K562 (cell line): Measurements from ENCODE around the gene PIK3R1. TPM values are rescaled to one million over a fixed set of nuclear protein-coding genes. Genes with fewer than 3 reads are reported as not detected.

ENCODE experiments used
- ATAC-seq: fragments of 200-7000 bp; cut with Tn5 transposase; 3 replicates; pipeline ENCODE4 v1.9.1; 2020; ENCODE audit warnings: moderate library complexity
- BruUV-seq: library from RNA; stranded (reverse); fragments of 400-500 nt; replicated peaks from 2 replicates; lab custom pipeline; 2021; lab: Mats Ljungman, UMichigan
- CTCF ChIA-PET: fragments of 300-600 bp; formaldehyde crosslinking; extraction: SDS; loops from one replicate; lab custom pipeline; 2021; ENCODE audit warnings: low intra/inter-chr PET ratio; lab: Yijun Ruan, JAX
- POLR2A ChIA-PET: fragments of 300-600, 350-650 bp; sonication (Branson Sonifier 250); formaldehyde crosslinking; extraction: SDS; loops from one replicate; lab custom pipeline; 2021; ENCODE audit warnings: antibody characterized with exemption, inconsistent platforms; lab: Yijun Ruan, JAX
- DNase-seq, 4 experiments: peaks; one replicate each; pipeline versions ENCODE4 v3.0.0 to v3.0.0-alpha.2; 2011 to 2018; ENCODE audit warnings: low spot score in 3 of 4, mixed read lengths in 3 of 4; ENCODE audit errors: extremely low read depth in 1 of 4
- FAIRE-seq: peaks from 2 replicates; lab custom pipeline; 2011; peaks lifted over from hg19 to GRCh38; lab: Jason Lieb, UNC
- H2AFZ ChIP-seq: 2 replicates; pipeline ENCODE4 v1.6.0; 2011; ENCODE audit warnings: low read depth, low read length, control low read depth, inconsistent platforms
- H3K27ac ChIP-seq: fragments of 200-600 bp; 3 replicates; pipeline ENCODE4 v1.8.0; 2011; ENCODE audit warnings: low read depth, mild to moderate bottlenecking, control low read depth, inconsistent platforms, low read length, moderate library complexity, mixed read lengths; ENCODE audit errors: extremely low read depth
- H3K27me3 ChIP-seq, 2 experiments: fragments of 300-600 bp in 1 of 2; 2 replicates in 1 of 2; 3 replicates in 1 of 2; pipeline versions ENCODE4 v1.6.0 to v1.8.0; 2011; ENCODE audit warnings: inconsistent platforms in 2 of 2, low read length in 2 of 2, mild to moderate bottlenecking in 1 of 2, mixed read lengths in 1 of 2, moderate library complexity in 1 of 2; ENCODE audit not compliant: control insufficient read depth in 2 of 2, insufficient read depth in 2 of 2
- H3K36me3 ChIP-seq: fragments of 300-600 bp; 3 replicates; pipeline ENCODE4 v1.8.0; 2011; ENCODE audit warnings: mild to moderate bottlenecking, low read length, inconsistent platforms; ENCODE audit not compliant: control insufficient read depth, insufficient read depth
- H3K4me1 ChIP-seq, 2 experiments: fragments of 200-600 bp in 1 of 2; replicated peaks in 1 of 2; 2 replicates in 1 of 2; 3 replicates in 1 of 2; pipeline versions ENCODE4 v1.5.1 to v1.8.0; 2011; ENCODE audit warnings: inconsistent platforms in 2 of 2, low read length in 2 of 2, mild to moderate bottlenecking in 1 of 2, mixed read lengths in 1 of 2, moderate library complexity in 1 of 2; ENCODE audit not compliant: control insufficient read depth in 2 of 2, insufficient read depth in 2 of 2
- H3K4me2 ChIP-seq: 2 replicates; pipeline ENCODE4 v1.6.1; 2011; ENCODE audit warnings: low read length, control low read depth, inconsistent platforms, mixed read lengths; ENCODE audit not compliant: insufficient read depth
- H3K4me3 ChIP-seq: fragments of 200-600 bp; sonication (generic), shearing (Covaris generic); 2 replicates; pipeline ENCODE4 v1.5.1; 2016; ENCODE audit warnings: control low read depth, inconsistent platforms
- H3K79me2 ChIP-seq: fragments of 200-600 bp; 3 replicates; pipeline ENCODE4 v1.8.0; 2011; ENCODE audit warnings: low read length, inconsistent platforms; ENCODE audit not compliant: control insufficient read depth, insufficient read depth
- H3K9ac ChIP-seq, 2 experiments: 2 replicates each; pipeline versions ENCODE4 v1.6.0 to v1.6.1; 2011; ENCODE audit warnings: low read depth in 2 of 2, low read length in 2 of 2, control low read depth in 1 of 2, inconsistent platforms in 1 of 2, mild to moderate bottlenecking in 1 of 2, mixed read lengths in 1 of 2; ENCODE audit not compliant: insufficient read depth in 1 of 2
- H3K9me1 ChIP-seq: one replicate; pipeline ENCODE4 v1.6.0; 2011; ENCODE audit warnings: inconsistent platforms, mild to moderate bottlenecking, low read length, moderate library complexity; ENCODE audit not compliant: control insufficient read depth, insufficient read depth
- H3K9me3 ChIP-seq: replicated peaks from 2 replicates; pipeline ENCODE4 v1.5.1; 2011; ENCODE audit warnings: low read depth, low read length, inconsistent platforms; ENCODE audit not compliant: control insufficient read depth, insufficient read depth
- H4K20me1 ChIP-seq: replicated peaks from 2 replicates; pipeline ENCODE4 v1.6.1; 2011; ENCODE audit warnings: low read length, inconsistent platforms, mixed read lengths; ENCODE audit not compliant: control insufficient read depth, insufficient read depth
- DDX20 ChIP-seq: fragments of 450-650 bp; IDR thresholded peaks from 2 replicates; pipeline ENCODE4 v1.6.1; 2016; ENCODE audit warnings: missing genetic modification characterization, low read depth, mild to moderate bottlenecking, missing compliant biosample characterization, moderate library complexity
- DPF2 ChIP-seq: fragments of 450-650 bp; IDR thresholded peaks from 2 replicates; pipeline ENCODE4 v1.6.1; 2016
- FOXA1 ChIP-seq: fragments of 450-650 bp; IDR thresholded peaks from 2 replicates; pipeline ENCODE4 v1.6.1; 2016; ENCODE audit warnings: mild to moderate bottlenecking, borderline replicate concordance
- MAFF ChIP-seq: IDR thresholded peaks from 2 replicates; pipeline ENCODE4 v1.6.1; 2012; ENCODE audit warnings: low read length, improper control_type of control experiment
- MCM2 ChIP-seq: fragments of 450-650 bp; IDR thresholded peaks from 2 replicates; pipeline ENCODE4 v1.6.1; 2017; ENCODE audit warnings: low read depth, mild to moderate bottlenecking
- OTX1 ChIP-seq: fragments of 450-650 bp; formaldehyde crosslinking; IDR thresholded peaks from 2 replicates; pipeline ENCODE4 v1.4.0; 2022; ENCODE audit warnings: mild to moderate bottlenecking
- POLR2AphosphoS2 ChIP-seq: IDR thresholded peaks from 2 replicates; pipeline ENCODE4 v1.6.1; 2012; ENCODE audit warnings: low read length, improper control_type of control experiment
- RAD51 ChIP-seq: fragments of 450-650 bp; IDR thresholded peaks from 2 replicates; pipeline ENCODE4 v1.7.1; 2016; ENCODE audit warnings: low read depth, mild to moderate bottlenecking, borderline replicate concordance
- RBBP5 ChIP-seq: fragments of 200-600 bp; sonication (generic); IDR thresholded peaks from 2 replicates; pipeline ENCODE4 v1.6.1; 2012; ENCODE audit warnings: borderline replicate concordance, mild to moderate bottlenecking, low read length, control low read depth, inconsistent platforms; ENCODE audit not compliant: insufficient read depth, poor library complexity, severe bottlenecking
- RBM25 ChIP-seq: fragments of 200-400 bp; formaldehyde crosslinking; IDR thresholded peaks from 2 replicates; pipeline ENCODE4 v1.6.1; 2018; ENCODE audit warnings: low read length, low read depth, moderate library complexity; ENCODE audit not compliant: severe bottlenecking
- RCOR1 ChIP-seq, 2 experiments: IDR thresholded peaks; 2 replicates each; pipeline ENCODE4 v1.6.1; 2012; ENCODE audit warnings: low read depth in 2 of 2, low read length in 2 of 2, borderline replicate concordance in 1 of 2, improper control_type of control experiment in 1 of 2
- RFX5 ChIP-seq: IDR thresholded peaks from 2 replicates; pipeline ENCODE4 v1.6.1; 2011; ENCODE audit warnings: low read depth, mild to moderate bottlenecking, improper control_type of control experiment, low read length
- RUNX1 ChIP-seq: sonication (generic); IDR thresholded peaks from 2 replicates; pipeline ENCODE4 v1.6.1; 2016; ENCODE audit warnings: antibody characterized with exemption, low read depth
- SLC30A9 ChIP-seq: fragments of 250-450 bp; sonication (Bioruptor Pico); IDR thresholded peaks from 2 replicates; pipeline ENCODE4 v1.8.0; 2022; ENCODE audit warnings: mild to moderate bottlenecking, moderate library complexity
- TAF9B ChIP-seq: fragments of 450-650 bp; IDR thresholded peaks from 2 replicates; pipeline ENCODE4 v1.6.1; 2018; ENCODE audit warnings: mild to moderate bottlenecking; ENCODE audit not compliant: partially characterized antibody
- ZC3H4 ChIP-seq: sonication (generic); formaldehyde crosslinking; IDR thresholded peaks from 2 replicates; pipeline ENCODE4 v1.9.0; 2021; ENCODE audit warnings: missing genetic modification reagents, borderline replicate concordance
- ZNF212 ChIP-seq: fragments of 450-650 bp; formaldehyde crosslinking; IDR thresholded peaks from 2 replicates; pipeline ENCODE4 v1.4.0; 2020; ENCODE audit warnings: mild to moderate bottlenecking
- ZNF24 ChIP-seq: fragments of 450-650 bp; IDR thresholded peaks from 2 replicates; pipeline ENCODE4 v1.6.1; 2016
- ZNF274 ChIP-seq: IDR thresholded peaks from 2 replicates; pipeline ENCODE4 v1.6.1; 2011; ENCODE audit warnings: low read depth, mild to moderate bottlenecking, low read length, moderate library complexity, borderline replicate concordance
- ZSCAN32 ChIP-seq: fragments of 450-650 bp; formaldehyde crosslinking; IDR thresholded peaks from 2 replicates; pipeline ENCODE4 v1.4.0; 2020; ENCODE audit warnings: mild to moderate bottlenecking, moderate library complexity
- WGBS: fragments of 100-300 bp; shearing (Covaris generic); methylation state at CpG from one replicate; pipeline ENCODE4 v1.1.6; 2016; ENCODE audit warnings: low coverage, mixed read lengths; ENCODE audit not compliant: insufficient coverage; ENCODE audit errors: missing lambda C conversion rate; 5-methylcytosine and 5-hydroxymethylcytosine counted together
- in situ Hi-C: fragments of 300-500 bp; cut with MboI; formaldehyde crosslinking; loops from 4 replicates; pipeline ENCODE4 v1.15.0; 2018; ENCODE audit warnings: inconsistent platforms, mixed read lengths
- intact Hi-C: fragments of 100-400 bp; cut with micrococcal nuclease; formaldehyde crosslinking; loops from 2 replicates; pipeline ENCODE4 v1.14.2; 2022
- polyA plus RNA-seq, 8 experiments: library from polyadenylated mRNA; depleted of rRNA in 4 of 8; stranded (reverse) in 5 of 8; unstranded in 3 of 8; fragments of >200 nt; fragmentation: Nextera tagmentation in 2 of 8; fragmentation: Illumina TruSeq in 1 of 8; extraction: Ambion mirVana in 2 of 8; extraction: Trizol in 1 of 8; gene quantifications; 2 replicates each; pipeline versions ENCODE4 v1.2.1 to v1.2.3, GENCODE V29; 2011 to 2014; ENCODE audit warnings: inconsistent platforms in 1 of 8, missing spikeins in 1 of 8
- total RNA-seq, 7 experiments: library from RNA; depleted of rRNA in 6 of 7; stranded (reverse); fragments of >200 nt in 6 of 7; fragmentation: Illumina TruSeq in 2 of 7; extraction: Trizol in 2 of 7; gene quantifications; 2 replicates each; pipeline versions ENCODE4 v1.2.1 to v1.2.3, GENCODE V29; 2011 to 2021; ENCODE audit warnings: low replicate concordance in 1 of 7

PIK3R1 gene
- total and polyA plus RNA-seq, 9 of the 15 experiments (the other 6 are each of a cell fraction or from before 2014, with no cell fraction given): 1.1 to 9.7 (median 4.8) TPM

- in situ Hi-C loops (no loop called here), intact Hi-C loops (no loop called here)
- Histone ChIP-seq H3K79me2 (peaks cover 16% of the 10 kb centered on the region), H3K9me3 (0 out of 2 replicates have a peak, but pooled peaks cover 2% of the 10 kb centered on the region), H3K4me3 (no peak overlapping the region), H3K4me1 (peaks cover 11 to 17% of the 10 kb centered on the region in 2 experiments), H3K27ac (no peak overlapping the region), H3K9me1 (no peaks in the 10 kb centered on the region), H3K9ac (no peak overlapping the region), H4K20me1 (peaks cover 11% of the 10 kb centered on the region; the same call in 1 of the 2 replicates), H2AFZ (no peak overlapping the region), H3K27me3 (peaks cover 3 to 5% of the 10 kb centered on the region in 2 experiments; a peak in 2 of 5 replicates), H3K36me3 (no peaks in the 10 kb centered on the region), H3K4me2 (no peak overlapping the region)
- ChIA-PET POLR2A (no interaction called here), CTCF (no interaction called here)
- no peak for TF ChIP-seq RFX5
- no peak for TF ChIP-seq RCOR1 (IDR thresholded peaks at IDR 0.05; ENCODE audit: borderline replicate concordance in 1 of 2, low read depth in 2 of 2, low read length in 2 of 2)
- TF ChIP-seq TAF9B: no peak
- TF ChIP-seq RBM25: no peak
- no peak for TF ChIP-seq ZNF212 (CRISPR knock-in tag)
- no peak for TF ChIP-seq MAFF
- TF ChIP-seq ZC3H4 (CRISPR knock-in tag): no peak
- TF ChIP-seq RUNX1: no peak
- no peak for TF ChIP-seq OTX1 (CRISPR knock-in tag)
- TF ChIP-seq FOXA1: no peak
- TF ChIP-seq SLC30A9 (CRISPR knock-in tag): no peak
- no peak for TF ChIP-seq ZNF24
- no peak for TF ChIP-seq POLR2AphosphoS2
- TF ChIP-seq MCM2: no peak
- TF ChIP-seq DDX20 (tag): no peak
- no peak for TF ChIP-seq DPF2
- TF ChIP-seq RAD51: no peak
- TF ChIP-seq ZNF274: no peak
- no peak for TF ChIP-seq RBBP5
- TF ChIP-seq ZSCAN32 (CRISPR knock-in tag): no peak
- DNase-seq (no peak), ATAC-seq (no peak), FAIRE-seq (no peak)
- 13% methylated on average over 2 of the region's 2 CpGs for WGBS
- no TSS peak for BruUV-seq
These were observed 5.4 kb downstream of the PIK3R1 start for GRCh38 chr5:68220914-68221313.
